Amygdala (tissue), 56 donors: Measurements from ENCODE around the gene HPSE.
"Not testable (repeated sequence)": the region's sequence is repeated elsewhere in the genome, so short reads cannot be mapped to it uniquely, and the experiment has no call there.

Experiments used
- DNase-seq, 56 donors: peaks; one replicate each; lab custom pipeline; 2025; lab: John Stamatoyannopoulos, UW

Gene HPSE

DNA sequence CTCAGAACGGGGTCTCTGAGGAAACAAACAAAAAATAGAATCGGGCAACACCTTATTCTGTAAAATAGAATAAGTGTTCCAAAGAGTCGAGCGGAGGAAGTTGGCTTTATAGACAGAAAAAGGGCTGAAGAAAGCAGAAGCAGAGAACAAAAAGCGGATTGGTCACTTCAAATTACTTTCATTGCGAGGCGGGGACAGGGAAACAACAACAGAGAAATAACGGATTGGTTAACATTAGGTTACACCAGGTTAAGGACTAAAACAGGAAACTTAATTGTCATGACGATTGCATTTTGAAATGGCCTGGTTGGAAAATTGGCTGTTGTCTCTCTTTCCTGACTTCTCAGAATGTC, 49.6 kb downstream of the HPSE start:
- DNase-seq, result peak in 10 of 56 donors; percentile 5 to 30 (median 24)

DNA sequence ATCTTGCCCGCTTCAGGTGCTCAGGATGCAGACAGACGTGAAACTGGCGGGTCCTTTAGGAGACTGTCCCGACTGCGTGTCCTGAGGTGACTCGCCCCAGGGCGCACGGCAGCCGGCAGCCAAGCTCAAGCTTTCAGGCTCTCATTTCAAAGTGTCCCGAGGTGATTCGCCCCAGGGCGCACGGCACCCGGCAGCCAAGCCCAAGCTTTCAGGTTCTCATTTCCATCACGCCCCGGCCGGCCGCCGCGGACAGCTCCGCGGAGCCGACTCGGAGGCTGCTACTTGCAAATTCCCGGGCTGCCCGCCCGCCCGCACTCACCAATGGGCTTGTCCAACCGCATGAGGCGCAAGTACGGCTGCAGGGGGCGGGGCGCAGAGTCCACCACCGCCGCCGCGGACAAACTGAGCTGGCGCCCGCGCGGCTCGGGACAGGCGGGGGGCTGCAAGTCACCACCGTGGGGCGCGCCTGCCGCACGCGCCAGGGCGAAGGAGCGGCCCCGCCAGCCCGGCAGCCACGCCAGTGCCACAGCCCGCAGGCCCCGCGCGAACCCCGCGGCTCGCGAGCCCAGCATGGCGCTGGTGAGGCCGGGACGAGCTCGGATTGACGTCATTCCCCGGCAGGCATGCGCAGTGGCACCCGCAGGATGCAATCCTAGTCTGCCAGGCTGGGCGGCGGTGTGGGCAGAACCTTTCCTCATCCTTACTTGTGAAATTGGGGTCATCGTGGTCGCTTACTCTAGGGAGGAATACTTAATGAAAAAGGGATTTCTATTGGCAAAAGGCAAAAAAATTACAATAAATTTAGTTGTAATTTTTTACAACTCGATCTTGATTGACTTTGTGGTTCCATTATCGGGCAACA, 50.2 kb downstream of the HPSE start, which contains the start of gene COQ2:
Gene COQ2 (minus strand): TSS at position 606 of the 862 bp plus-strand sequence. CDS start 34 bp downstream, at position 572.
- DNase-seq, result peak; percentile 76 to 98 (median 93)

DNA sequence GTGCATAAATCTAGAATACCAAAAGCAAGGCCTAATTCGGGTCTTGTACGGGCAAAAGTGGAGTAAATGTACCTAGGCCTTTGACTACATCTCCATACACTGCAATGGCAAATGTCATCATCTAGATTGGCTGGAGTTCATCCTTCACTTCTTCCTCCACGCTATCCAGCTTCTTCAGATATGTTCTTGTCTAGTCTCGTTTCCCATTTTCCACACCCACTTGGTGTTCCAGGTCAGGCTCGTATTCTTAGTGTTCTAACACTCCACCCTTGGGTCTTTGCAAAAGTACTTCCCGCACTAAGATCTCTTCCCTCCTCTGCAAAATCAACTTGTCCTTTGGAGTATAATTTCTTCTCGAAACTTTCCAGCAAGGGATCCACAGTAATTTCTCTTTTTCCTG, 51.5 kb downstream of the HPSE start:
- DNase-seq, result no peak

DNA sequence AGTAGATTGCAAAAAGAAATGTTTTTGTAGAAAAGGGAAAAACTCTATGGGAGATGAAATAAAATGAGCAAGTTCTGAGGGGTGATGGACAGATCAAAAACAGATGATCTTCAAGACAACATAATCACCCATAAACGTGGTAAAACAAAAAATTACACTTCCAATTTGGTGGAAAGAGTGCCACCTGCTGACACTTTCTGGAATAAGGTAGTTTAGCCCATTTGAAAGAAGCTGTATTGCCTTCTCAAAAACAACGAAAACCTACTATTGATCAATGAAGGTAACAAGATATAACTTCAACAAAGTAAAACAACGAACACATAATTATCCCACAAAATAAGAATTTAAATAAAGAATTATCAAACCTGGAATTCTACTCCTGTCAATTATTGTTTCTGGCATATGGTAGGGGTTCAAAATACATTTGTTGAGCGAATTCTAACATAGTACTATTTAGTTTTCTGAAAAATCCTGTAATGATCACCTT, 52.6 kb downstream of the HPSE start:
- peak in 9 of 56 donors; percentile 0 to 63 (median 4) for DNase-seq

DNA sequence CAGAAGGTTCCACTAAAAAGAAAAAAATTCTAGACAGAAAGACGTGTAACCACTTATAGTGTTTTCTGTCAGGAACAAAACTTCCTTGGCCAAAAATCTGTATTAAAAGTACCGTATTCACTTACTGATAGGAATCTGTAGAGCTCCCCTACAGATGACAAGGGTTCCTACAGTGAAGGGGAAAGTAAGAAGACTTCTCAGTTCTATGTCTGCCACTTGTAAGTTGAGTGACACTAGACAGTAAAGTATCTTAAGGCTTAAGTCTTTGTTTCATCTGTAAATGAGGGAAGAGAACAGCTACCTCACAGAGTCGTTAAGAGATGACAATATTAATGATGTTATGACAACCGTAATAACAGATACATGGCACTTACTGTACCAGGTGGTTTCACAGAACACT, 53.3 kb downstream of the HPSE start:
- no peak for DNase-seq

DNA sequence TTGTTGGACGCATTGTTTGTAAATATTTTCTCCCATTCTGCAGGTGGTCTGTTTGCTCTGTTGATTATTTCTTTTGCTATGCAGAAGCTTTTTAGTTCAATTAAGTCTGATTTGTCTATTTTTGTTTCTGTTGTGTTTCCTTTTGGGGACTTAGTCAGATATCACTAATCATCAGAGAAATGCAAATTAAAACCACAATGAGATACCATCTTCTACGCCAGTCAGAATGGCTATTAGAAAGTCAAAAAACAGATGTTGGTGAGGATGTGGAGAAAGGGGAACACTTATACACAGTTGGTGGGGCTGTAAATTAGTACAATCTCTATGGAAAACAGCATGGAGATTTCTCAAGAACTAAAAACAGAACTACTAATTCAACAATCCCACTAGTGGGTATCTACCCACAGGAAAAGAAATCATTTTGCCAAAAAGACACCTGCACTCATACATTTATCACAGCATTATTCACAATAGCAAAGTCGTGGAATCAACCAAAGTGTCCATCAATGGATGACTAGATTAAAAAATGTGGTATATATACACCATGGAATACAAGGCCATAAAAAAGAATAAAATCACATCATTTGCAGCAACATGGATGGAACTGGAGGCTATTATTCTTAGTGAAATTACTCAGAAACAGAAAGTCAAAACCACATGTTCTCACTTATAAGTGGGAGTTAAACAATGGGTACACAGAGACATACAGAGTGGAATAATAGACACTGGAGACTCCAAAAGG, 58.2 kb downstream of the HPSE start:
- DNase-seq, result no peak

DNA sequence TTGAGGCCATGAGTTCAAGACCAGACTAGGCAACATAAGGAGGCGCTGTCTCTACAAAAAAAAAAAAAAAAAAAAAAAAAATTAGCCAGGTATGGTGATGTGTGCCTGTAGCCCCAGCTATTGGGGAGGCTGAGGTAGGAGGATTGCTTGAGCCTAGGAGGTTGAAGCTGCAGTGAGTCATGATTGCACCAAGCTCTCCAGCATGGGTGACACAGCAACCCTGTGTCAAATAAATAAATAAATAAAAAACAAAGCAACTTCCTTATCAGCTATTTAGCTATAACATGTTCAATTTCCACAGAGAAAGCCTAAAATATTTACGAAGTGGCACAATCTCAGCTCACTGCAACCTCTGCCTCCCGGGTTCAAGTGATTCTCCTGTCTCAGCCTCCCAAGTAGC, 60.7 kb downstream of the HPSE start:
- not testable (repeated sequence) for DNase-seq

DNA sequence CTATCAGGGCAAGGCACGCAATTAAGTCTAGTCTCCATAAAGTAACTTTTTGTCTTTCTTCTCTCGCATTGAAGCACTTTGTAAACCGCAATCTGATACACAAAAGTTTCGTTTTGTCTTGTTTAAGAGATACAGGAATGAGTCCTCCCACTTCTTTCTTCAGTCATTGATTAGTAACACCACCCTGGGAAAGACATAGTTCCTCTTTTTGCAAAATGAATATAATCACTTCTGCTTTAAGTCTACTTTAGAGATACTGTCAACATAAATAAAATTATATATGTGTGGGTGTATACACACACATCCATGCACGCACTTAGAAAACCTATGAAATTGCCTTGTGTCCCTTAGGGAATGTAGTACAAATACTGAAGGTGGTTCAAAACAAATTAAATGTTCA, 61.7 kb downstream of the HPSE start:
- DNase-seq, result no peak

DNA sequence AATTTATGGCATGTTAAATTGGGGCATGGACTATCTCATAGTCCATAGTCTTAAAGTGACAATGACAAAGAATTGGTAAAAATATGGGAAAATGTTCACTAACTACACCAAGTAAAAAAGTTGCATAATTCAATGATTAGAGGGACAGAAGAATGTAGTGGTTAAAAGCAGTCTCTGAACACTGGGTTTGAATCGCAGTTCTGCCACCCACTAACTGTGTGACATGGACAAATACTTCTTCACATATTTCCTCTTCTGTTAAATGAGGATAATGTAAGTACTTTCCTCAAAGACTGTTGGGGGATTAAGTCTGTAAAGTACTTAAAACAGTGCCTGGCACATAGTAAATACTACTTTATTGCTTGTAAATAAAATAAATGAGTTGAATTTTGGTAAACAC, 65.4 kb downstream of the HPSE start:
- no peak for DNase-seq

DNA sequence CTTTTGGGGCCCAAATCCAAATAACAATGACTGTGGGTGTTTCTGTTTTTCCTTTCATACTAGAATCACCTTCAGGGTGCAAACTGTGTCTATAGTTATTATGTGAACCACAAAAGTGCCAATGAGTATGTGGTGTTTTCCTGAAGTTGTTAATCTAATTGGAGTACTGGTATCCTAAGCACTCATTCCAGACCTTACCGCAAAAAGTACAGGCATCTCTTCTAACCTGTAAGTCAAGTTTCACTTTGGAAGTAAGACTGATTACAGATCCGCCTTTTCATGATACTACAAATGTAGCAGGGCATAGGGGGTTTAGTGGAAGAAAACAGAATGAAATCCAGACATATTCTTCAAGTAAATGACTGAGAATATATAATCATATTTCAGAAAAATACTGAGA, 66.2 kb downstream of the HPSE start:
- DNase-seq, result no peak

DNA sequence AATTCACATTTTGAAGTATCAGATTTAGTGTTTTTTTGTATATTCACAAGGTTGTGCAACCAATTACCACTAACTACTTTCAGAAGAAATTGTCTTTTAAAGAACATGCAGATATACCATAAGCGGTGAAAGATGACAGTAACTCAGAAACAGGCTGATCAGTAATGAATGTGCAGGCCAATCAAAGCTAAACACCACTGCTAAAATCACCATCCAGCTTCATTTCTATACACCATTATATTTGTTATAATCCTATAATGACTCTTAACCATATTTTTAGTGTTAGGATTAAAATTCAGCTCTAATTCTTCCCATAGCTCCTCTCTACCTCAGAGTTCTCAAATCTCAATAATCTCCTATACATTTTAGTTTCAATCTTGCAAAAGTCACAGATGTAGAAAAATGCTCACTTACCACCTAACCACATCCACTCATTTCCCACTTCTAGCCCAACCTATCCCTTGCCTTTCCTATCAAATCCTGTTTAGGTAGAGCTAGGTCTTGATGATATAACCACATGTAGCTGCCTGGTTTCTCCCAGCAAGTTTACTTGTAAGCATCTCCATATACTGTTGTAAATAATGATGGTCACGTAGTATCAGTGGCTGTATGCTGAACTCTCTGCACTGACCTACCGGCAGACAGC, 66.7 kb downstream of the HPSE start:
- no peak for DNase-seq

DNA sequence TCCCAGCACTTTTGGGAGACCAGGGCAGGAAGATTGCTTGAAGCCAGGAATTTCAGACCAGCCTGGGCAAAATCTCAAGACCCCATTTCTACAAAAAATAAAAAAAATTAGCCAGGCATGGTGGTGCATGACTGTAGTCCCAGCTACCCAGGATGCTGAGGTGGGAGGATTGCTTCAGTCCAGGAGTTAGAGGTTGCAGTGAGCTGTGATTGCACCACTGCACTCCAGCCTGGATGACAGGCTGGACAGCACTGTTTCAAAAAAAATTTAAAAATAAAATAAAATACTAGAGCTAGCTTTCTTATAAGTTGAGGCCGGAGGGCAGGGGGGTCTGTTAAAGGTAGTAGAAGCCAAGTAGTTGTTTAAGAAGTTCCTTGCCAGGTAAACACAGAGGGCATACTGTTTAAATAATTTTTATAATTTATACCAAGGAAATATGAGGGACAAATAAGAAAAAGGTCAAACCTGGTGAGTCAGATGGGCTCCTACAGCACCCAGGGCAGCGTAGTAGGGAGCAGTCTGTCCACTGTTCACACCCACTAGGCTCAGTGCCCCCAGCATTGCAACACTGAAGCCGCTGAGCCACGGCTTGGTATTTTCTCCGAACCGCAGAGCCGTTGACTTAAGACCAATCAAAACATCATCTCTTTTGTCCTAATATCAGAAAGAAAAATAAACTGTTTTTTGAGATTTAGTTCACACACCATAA, 67.4 kb downstream of the HPSE start:
- no peak for DNase-seq

DNA sequence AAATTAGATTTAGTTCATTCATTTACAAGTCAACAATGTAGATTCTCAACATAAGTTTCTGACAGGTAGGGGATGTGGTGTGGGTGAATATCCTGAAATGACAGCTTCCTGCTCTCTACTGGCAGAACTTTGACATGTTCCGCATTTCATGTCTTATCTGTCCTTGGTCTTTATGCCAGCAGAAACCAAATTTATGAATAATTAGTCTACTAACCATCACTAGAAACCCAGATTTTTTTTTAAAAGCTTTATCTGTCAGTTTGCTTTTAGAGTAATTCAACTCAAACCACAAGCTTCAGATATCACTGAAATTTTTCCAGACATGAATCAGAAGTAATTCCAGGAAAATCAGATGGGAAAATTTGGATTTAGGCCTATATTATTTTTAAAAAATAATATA, 68.0 kb downstream of the HPSE start:
- DNase-seq, result no peak

DNA sequence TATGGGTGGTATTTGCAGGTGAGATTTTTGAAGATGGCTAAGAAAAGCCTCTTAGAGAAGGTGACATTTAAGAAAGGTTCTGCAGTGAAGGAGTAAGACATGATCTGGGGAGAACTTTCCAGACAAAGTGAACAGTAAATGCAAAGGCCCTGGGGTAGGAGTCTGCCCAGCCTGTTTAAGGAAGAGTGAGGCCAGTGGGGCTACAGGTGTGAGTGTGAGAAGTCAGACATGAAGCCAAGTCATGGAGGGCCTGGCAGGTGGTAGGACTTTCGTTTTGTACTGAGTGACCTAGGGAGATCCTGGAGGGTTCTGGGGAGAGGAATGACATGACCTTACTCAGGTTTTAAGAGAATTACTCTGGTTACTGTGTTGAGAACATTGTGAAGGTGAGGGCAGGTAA, 71.5 kb downstream of the HPSE start:
- DNase-seq, result no peak

DNA sequence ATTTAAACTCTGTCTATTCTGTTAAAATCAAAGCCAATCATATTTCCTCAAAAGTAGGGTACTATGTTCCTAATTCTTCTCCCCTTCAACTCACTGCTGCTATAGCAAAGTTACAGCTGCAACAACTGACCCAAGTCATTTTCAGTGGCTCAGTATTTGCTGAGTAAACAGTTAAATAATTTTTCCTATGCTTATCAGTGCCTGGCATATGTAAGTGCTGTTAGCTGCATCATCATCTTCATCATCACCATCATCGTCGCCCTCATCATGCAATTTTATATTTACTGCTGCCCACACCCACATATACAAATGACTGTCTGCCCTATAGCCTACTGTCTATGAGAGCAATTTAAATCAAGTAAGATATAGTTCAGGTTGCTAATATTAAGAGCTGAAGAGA, 72.0 kb downstream of the HPSE start:
- no peak for DNase-seq

DNA sequence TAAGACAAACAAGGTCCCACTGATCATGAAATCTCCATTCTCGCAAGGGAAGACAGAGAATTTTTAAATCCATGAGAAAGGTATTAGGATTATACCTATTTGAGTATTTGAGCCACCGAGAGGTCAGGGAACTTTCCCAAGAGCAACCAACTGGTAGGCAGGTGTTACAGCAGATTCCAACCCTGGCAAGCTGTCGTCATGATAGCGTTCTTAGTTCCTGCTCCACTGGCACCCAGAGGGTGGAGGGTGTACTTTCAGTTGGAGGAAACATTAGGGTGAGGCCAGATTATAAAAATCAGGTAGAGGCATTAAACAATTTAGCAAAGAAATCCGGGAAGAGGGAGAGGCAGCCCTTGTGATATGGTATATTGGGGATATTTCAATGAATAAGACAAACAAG, 73.3 kb downstream of the HPSE start:
- no peak for DNase-seq

DNA sequence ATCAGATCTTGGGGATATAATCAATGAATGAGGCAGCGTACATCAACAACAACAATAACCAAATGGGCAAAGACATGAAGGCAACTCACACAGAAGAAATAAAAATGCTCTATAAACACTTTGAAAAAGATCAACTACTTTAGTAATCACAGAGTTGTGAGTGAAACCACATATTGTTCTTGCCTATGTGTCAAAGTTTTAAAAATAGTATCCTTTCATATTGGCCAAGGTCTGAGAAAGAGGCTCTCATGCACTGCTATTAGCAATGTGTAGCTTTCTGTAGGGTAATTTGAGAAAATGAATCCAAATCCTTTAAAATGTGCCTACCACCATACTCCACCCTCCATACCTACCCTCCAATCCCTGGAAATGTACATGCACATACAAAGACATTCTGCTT, 75.1 kb downstream of the HPSE start:
- DNase-seq, result no peak

DNA sequence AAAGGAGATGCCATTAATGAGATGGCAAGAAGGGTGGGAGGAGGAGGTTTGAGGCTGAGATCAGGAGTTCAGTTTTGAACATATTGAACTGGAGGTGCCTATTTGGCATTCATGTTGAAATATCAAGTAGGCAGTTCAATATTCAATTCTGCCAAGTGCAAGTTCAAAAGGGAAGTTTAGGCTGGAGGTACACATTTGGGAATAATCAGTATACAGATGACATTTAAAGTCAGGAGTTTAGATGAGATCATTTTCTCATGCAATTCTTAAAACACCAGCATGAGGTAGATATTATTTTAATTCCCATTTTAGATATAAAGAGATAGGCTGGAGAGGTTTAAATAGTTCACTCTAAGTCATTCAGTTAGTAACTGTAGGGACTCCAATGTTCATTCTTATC, 76.2 kb downstream of the HPSE start:
- DNase-seq, result no peak

DNA sequence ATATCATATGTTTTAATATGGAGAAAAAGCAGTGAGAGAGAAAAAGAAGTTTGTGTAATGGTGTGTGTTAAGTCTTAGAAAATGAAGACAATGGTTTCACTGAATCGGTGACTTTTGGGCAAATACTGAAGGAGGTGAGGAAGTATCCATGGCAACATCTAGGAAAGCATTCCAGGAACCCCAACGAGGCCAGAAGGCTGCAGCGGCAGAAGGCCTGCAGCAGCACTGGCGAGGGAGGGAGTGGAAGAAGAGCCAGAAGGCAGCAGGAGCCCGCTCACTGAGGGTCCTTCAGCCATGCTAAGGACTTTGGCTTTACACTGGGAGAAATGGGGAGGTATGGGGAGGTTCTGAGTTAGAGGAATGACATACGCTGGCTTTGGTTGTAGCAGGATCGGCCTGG, 76.8 kb downstream of the HPSE start:
- DNase-seq, result no peak

DNA sequence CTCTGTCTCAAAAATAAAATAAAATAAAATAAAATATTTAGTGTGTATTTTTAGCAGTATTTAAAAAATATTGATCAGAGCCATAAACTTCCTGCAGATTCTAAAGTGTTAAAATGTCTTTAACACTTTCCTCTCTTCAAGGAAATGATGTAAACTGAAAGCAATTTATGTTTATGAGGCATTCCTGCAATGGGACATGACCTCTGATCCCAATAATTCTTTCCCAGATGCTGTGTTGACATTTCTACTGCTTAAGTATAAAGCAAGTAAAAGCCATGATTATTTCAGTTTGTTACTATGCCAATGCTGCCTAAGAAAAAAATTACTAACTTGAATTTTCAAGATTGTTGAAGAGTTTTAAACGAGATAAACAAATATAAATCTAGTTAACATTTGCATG, 79.1 kb downstream of the HPSE start:
- no peak for DNase-seq
